K562 (cell line): ENCODE measurements around the gene SPAG17. TPM values are rescaled to one million over a fixed set of nuclear protein-coding genes. Genes with fewer than 3 reads are reported as not detected.

ENCODE experiments used
- ARID3B ChIP-seq: fragments of 250-450 bp; sonication (Bioruptor Pico); IDR thresholded peaks from 2 replicates; pipeline ENCODE4 v1.4.0; 2020; ENCODE audit warnings: borderline replicate concordance
- CBX5 ChIP-seq: IDR thresholded peaks from 2 replicates; pipeline ENCODE4 v1.6.1; 2014; ENCODE audit warnings: low read depth, borderline replicate concordance
- DACH1 ChIP-seq: fragments of 450-650 bp; IDR thresholded peaks from 2 replicates; pipeline ENCODE4 v1.6.1; 2018; ENCODE audit not compliant: partially characterized antibody
- DLX4 ChIP-seq: fragments of 250-450 bp; sonication (Bioruptor Pico); IDR thresholded peaks from 2 replicates; pipeline ENCODE4 v1.6.1; 2021; ENCODE audit warnings: mild to moderate bottlenecking
- E4F1 ChIP-seq: fragments of 250-450 bp; sonication (Bioruptor Pico); IDR thresholded peaks from 2 replicates; pipeline ENCODE4 v1.5.0; 2021; ENCODE audit warnings: mild to moderate bottlenecking, borderline replicate concordance
- HMG20B ChIP-seq: fragments of 250-450 bp; sonication (Bioruptor Pico); IDR thresholded peaks from 2 replicates; pipeline ENCODE4 v1.5.0; 2021; ENCODE audit warnings: mild to moderate bottlenecking
- HMGXB4 ChIP-seq: sonication (generic); formaldehyde crosslinking; IDR thresholded peaks from 2 replicates; pipeline ENCODE4 v1.8.1; 2023; ENCODE audit warnings: mild to moderate bottlenecking, missing genetic modification reagents
- KDM1A ChIP-seq, 2 experiments: fragments of 450-650 bp; IDR thresholded peaks; 2 replicates each; pipeline ENCODE4 v1.6.1; 2016; ENCODE audit warnings: mild to moderate bottlenecking in 2 of 2
- PCBP2 ChIP-seq: fragments of 200-400 bp; formaldehyde crosslinking; IDR thresholded peaks from 2 replicates; pipeline ENCODE4 v1.6.1; 2018; ENCODE audit warnings: low read length, low read depth, mild to moderate bottlenecking, moderate library complexity; ENCODE audit not compliant: poor library complexity, severe bottlenecking
- PHF20 ChIP-seq: fragments of 450-650 bp; IDR thresholded peaks from 2 replicates; pipeline ENCODE4 v1.6.1; 2018; ENCODE audit not compliant: partially characterized antibody
- POLR3A ChIP-seq: IDR thresholded peaks from 2 replicates; pipeline ENCODE4 v1.6.1; 2011; ENCODE audit warnings: borderline replicate concordance, mild to moderate bottlenecking, moderate library complexity; ENCODE audit not compliant: insufficient read length, insufficient read depth; ENCODE audit errors: extremely low read depth
- RAD21 ChIP-seq, 2 experiments: fragments of 250-450 bp in 1 of 2; fragments of 450-650 bp in 1 of 2; sonication (Bioruptor Pico) in 1 of 2; formaldehyde crosslinking in 1 of 2; IDR thresholded peaks in 1 of 2; conservative IDR thresholded peaks in 1 of 2; 2 replicates each; pipeline versions ENCODE4 v1.4.0 to v1.8.0; 2020 to 2022; ENCODE audit warnings: mild to moderate bottlenecking in 2 of 2, moderate library complexity in 1 of 2
- RCOR1 ChIP-seq, 2 experiments: IDR thresholded peaks; 2 replicates each; pipeline ENCODE4 v1.6.1; 2012; ENCODE audit warnings: low read depth in 2 of 2, low read length in 2 of 2, borderline replicate concordance in 1 of 2, improper control_type of control experiment in 1 of 2
- TBL1XR1 ChIP-seq, 2 experiments: IDR thresholded peaks; 2 replicates each; pipeline ENCODE4 v1.6.1; 2012; ENCODE audit warnings: improper control_type of control experiment in 2 of 2, low read length in 2 of 2, mild to moderate bottlenecking in 1 of 2
- TCF7 ChIP-seq: sonication (generic); IDR thresholded peaks from 2 replicates; pipeline ENCODE4 v1.6.1; 2016; ENCODE audit warnings: antibody characterized with exemption, borderline replicate concordance
- ZBTB2 ChIP-seq: fragments of 450-650 bp; IDR thresholded peaks from 2 replicates; pipeline ENCODE4 v1.6.1; 2016; ENCODE audit warnings: antibody characterized with exemption
- ZBTB7A ChIP-seq: IDR thresholded peaks from 2 replicates; pipeline ENCODE4 v1.6.1; 2011; ENCODE audit warnings: low read depth, mild to moderate bottlenecking, low read length, moderate library complexity, borderline replicate concordance; ENCODE audit not compliant: control insufficient read depth
- ZNF263 ChIP-seq: sonication (generic); formaldehyde crosslinking; IDR thresholded peaks from 2 replicates; pipeline ENCODE4 v1.8.0; 2022; ENCODE audit warnings: mild to moderate bottlenecking, missing genetic modification reagents, borderline replicate concordance
- ZNF589 ChIP-seq: fragments of 200-800 bp; sonication (Bioruptor generic); IDR thresholded peaks from 2 replicates; pipeline ENCODE4 v1.6.1; 2016; ENCODE audit warnings: low read depth, missing genetic modification characterization, missing compliant biosample characterization
- ZNF77 ChIP-seq: fragments of 250-450 bp; sonication (Bioruptor Pico); IDR thresholded peaks from 2 replicates; pipeline ENCODE4 v1.5.0; 2020
- polyA plus RNA-seq, 8 experiments: library from polyadenylated mRNA; depleted of rRNA in 4 of 8; stranded (reverse) in 5 of 8; unstranded in 3 of 8; fragments of >200 nt; fragmentation: Nextera tagmentation in 2 of 8; fragmentation: Illumina TruSeq in 1 of 8; extraction: Ambion mirVana in 2 of 8; extraction: Trizol in 1 of 8; gene quantifications; 2 replicates each; pipeline versions ENCODE4 v1.2.1 to v1.2.3, GENCODE V29; 2011 to 2014; ENCODE audit warnings: inconsistent platforms in 1 of 8, missing spikeins in 1 of 8
- total RNA-seq, 7 experiments: library from RNA; depleted of rRNA in 6 of 7; stranded (reverse); fragments of >200 nt in 6 of 7; fragmentation: Illumina TruSeq in 2 of 7; extraction: Trizol in 2 of 7; gene quantifications; 2 replicates each; pipeline versions ENCODE4 v1.2.1 to v1.2.3, GENCODE V29; 2011 to 2021; ENCODE audit warnings: low replicate concordance in 1 of 7

Gene SPAG17
- total and polyA plus RNA-seq, 9 of the 15 experiments (the other 6 are each of a cell fraction or from before 2014, with no cell fraction given), result 0.07 to 2.1 (median 1.5) TPM

- no peak for TF ChIP-seq CBX5
- TF ChIP-seq TCF7, result no peak
- peak; percentile 57; the same call in 1 of the 2 replicates for TF ChIP-seq ZBTB7A
- no peak for TF ChIP-seq TBL1XR1 (IDR thresholded peaks at IDR 0.05; ENCODE audit: low read length in 2 of 2)
- TF ChIP-seq PHF20, result no peak
- no peak for TF ChIP-seq HMGXB4 (CRISPR knock-in tag)
- TF ChIP-seq ZNF589, result peak; percentile 31; the same call in 1 of the 2 replicates
- no peak for TF ChIP-seq KDM1A (IDR thresholded peaks at IDR 0.05)
- no peak for TF ChIP-seq ARID3B (CRISPR knock-in tag)
- no peak for TF ChIP-seq E4F1 (CRISPR knock-in tag)
- TF ChIP-seq ZBTB2, result no peak
- TF ChIP-seq POLR3A, result no peak
- TF ChIP-seq RCOR1 (IDR thresholded peaks at IDR 0.05; ENCODE audit: borderline replicate concordance in 1 of 2, low read depth in 2 of 2, low read length in 2 of 2), result no peak
- no peak for TF ChIP-seq PCBP2
- TF ChIP-seq ZNF263 (CRISPR knock-in tag), result no peak
- TF ChIP-seq HMG20B, result no peak
- no peak for TF ChIP-seq RAD21 (CRISPR knock-in tag; conservative IDR thresholded peaks at IDR 0.05 in 1 of 2, IDR thresholded peaks at IDR 0.05 in 1 of 2)
- TF ChIP-seq DLX4 (CRISPR knock-in tag), result no peak
- TF ChIP-seq ZNF77 (CRISPR knock-in tag), result no peak
- TF ChIP-seq DACH1, result no peak
- TF ChIP-seq, all 486 proteins: peak for 15
Measured at GRCh38 chr1:118184739-118185083, 317 bp downstream of the SPAG17 start (continued).
